Psoas muscle (tissue), 8 donors: ENCODE measurements around the gene CDK5RAP1. TPM values are rescaled to one million over a fixed set of nuclear protein-coding genes. Genes with fewer than 3 reads are reported as not detected.

Experiments used
- ATAC-seq, 4 donors: fragments of 200-7000 bp; cut with Tn5 transposase; one replicate each; pipeline ENCODE4 v1.9.1; 2020; ENCODE audit warnings: moderate library complexity in 3 of 4, mild to moderate bottlenecking in 2 of 4
- DNase-seq, 2 donors: peaks; one replicate each; pipeline ENCODE4 v3.0.0-alpha.2; 2020
- H3K27ac ChIP-seq: fragments of 200-600 bp; one replicate; pipeline ENCODE4 v1.8.0; 2022
- H3K27me3 ChIP-seq, 3 donors: fragments of 200-600 bp in 1 of 3; one replicate each; pipeline versions ENCODE4 v1.6.1 to v1.8.0; 2013 to 2022; ENCODE audit warnings: low read length in 2 of 3, mild to moderate bottlenecking in 2 of 3, moderate library complexity in 1 of 3; ENCODE audit not compliant: insufficient read depth in 3 of 3
- H3K36me3 ChIP-seq, 2 donors: fragments of 200-600 bp in 1 of 2; one replicate each; pipeline versions ENCODE4 v1.6.1 to v1.8.0; 2013 to 2022; ENCODE audit warnings: low read depth in 1 of 2, mild to moderate bottlenecking in 1 of 2, moderate library complexity in 1 of 2; ENCODE audit not compliant: insufficient read depth in 1 of 2
- H3K4me1 ChIP-seq: fragments of 200-600 bp; one replicate; pipeline ENCODE4 v1.8.0; 2022
- H3K4me3 ChIP-seq: fragments of 200-600 bp; one replicate; pipeline ENCODE4 v1.8.0; 2022; ENCODE audit warnings: mild to moderate bottlenecking
- H3K9me3 ChIP-seq: fragments of 200-600 bp; one replicate; pipeline ENCODE4 v1.8.0; 2022
- CTCF ChIP-seq: fragments of 200-600 bp; IDR thresholded peaks from one replicate; pipeline ENCODE4 v1.8.0; 2022; ENCODE audit warnings: antibody characterized with exemption
- WGBS, 3 donors: extraction: QIAGEN DNeasy Blood & Tissue Kit; methylation state at CpG; one replicate each; pipeline versions ENCODE4 v1.1.6 to v1.1.7; 2013; 5-methylcytosine and 5-hydroxymethylcytosine counted together
- intact Hi-C, 2 donors: fragments of 100-400 bp; cut with DNase I; formaldehyde crosslinking; loops; one replicate each; pipeline versions ENCODE4 v1.11.0 to v1.14.2; 2022
- polyA plus RNA-seq, 3 donors: library from polyadenylated mRNA; stranded (reverse); fragments of 200-250 nt; gene quantifications; one replicate each; pipeline ENCODE4 v1.2.3, GENCODE V29; 2013
- total RNA-seq, 4 donors: library from RNA; stranded (reverse); fragmentation: NEBNext Ultra II Directional in 2 of 4; extraction: Animal tissue kit (Norgen Biotek cat#: 25700) in 2 of 4; gene quantifications; one replicate each; pipeline versions ENCODE4 v1.2.1 to v1.2.4, GENCODE V29; 2021 to 2023
- donor health status: healthy with polysubstance abuse.
- donor health status: DM: no; HTN: no; CAD: no; lungs with moderate emphysema.
- donor health status: Bipolar disorder and iron deficiency.
- donor health status: healthy.
- donor health status: DM: yes; HTN: yes; CAD: no.
- donor health status: DM: no; HTN: no; CAD: no.
- donor health status: DM: no; HTN: no; CAD: no.
- donor health status: DM: yes; HTN: yes; CAD: no.

Gene CDK5RAP1
- total and polyA plus RNA-seq, 7 donors, result 14.7 to 43.3 (median 25.8) TPM

GRCh38 chr20:33328157-33329137, 72.9 kb downstream of the CDK5RAP1 start:
- 70 to 73% (median 72%) methylated on average over 23 of the region's 23 CpGs for WGBS, 3 donors
- intact Hi-C loops, result no loop called here
- TF ChIP-seq CTCF, result no peak
- Histone ChIP-seq H3K4me3 (no peak overlapping the region), H3K27ac (no peak overlapping the region), H3K36me3 (no peaks in the 10 kb centered on the region), H3K4me1 (no peaks in the 10 kb centered on the region), H3K9me3 (no peaks in the 10 kb centered on the region), H3K27me3 (peaks cover 0 to 19% (median 5%) of the 10 kb centered on the region in 3 donors)
- ATAC-seq, result no peak
- DNase-seq, result no peak

GRCh38 chr20:33325350-33325749, 76.0 kb downstream of the CDK5RAP1 start:
- Histone ChIP-seq H3K27ac (no peak overlapping the region), H3K9me3 (no peaks in the 10 kb centered on the region), H3K4me3 (no peak overlapping the region), H3K4me1 (no peaks in the 10 kb centered on the region), H3K27me3 (peaks cover 0 to 20% (median 2%) of the 10 kb centered on the region in 3 donors), H3K36me3 (no peaks in the 10 kb centered on the region)
- 58 to 91% (median 83%) methylated on average over 2 of the region's 2 CpGs for WGBS, 3 donors
- DNase-seq, result no peak
- no peak for TF ChIP-seq CTCF
- no peak for ATAC-seq
- intact Hi-C loops, result no loop called here

GRCh38 chr20:33323236-33323635, 78.1 kb downstream of the CDK5RAP1 start:
- TF ChIP-seq CTCF, result no peak
- ATAC-seq (no peak), DNase-seq (no peak)
- H3K36me3 ChIP-seq, result no peaks in the 10 kb centered on the region
- WGBS, 3 donors, result 62 to 68% (median 63%) methylated on average over 7 to 8 of the region's 8 CpGs
- intact Hi-C loops, result no loop called here
- H3K27me3 ChIP-seq, result peaks cover 0 to 12% (median 2%) of the 10 kb centered on the region in 3 donors
- H3K4me3 ChIP-seq, result no peak overlapping the region
- no peak overlapping the region for H3K27ac ChIP-seq
- no peaks in the 10 kb centered on the region for H3K4me1 ChIP-seq
- no peaks in the 10 kb centered on the region for H3K9me3 ChIP-seq

GRCh38 chr20:33322456-33322855, 78.9 kb downstream of the CDK5RAP1 start:
- 84 to 86% (median 85%) methylated on average over 2 to 3 of the region's 3 CpGs for WGBS, 3 donors
- intact Hi-C loops, result no loop called here
- Histone ChIP-seq H3K36me3 (no peaks in the 10 kb centered on the region), H3K4me3 (no peak overlapping the region), H3K27ac (no peak overlapping the region), H3K9me3 (no peaks in the 10 kb centered on the region), H3K4me1 (no peaks in the 10 kb centered on the region), H3K27me3 (peaks cover 0 to 12% (median 6%) of the 10 kb centered on the region in 3 donors)
- TF ChIP-seq CTCF, result no peak
- DNase-seq (no peak), ATAC-seq (no peak)
